Lung (tissue), 12 donors: ENCODE results near the gene HOXB3. TPM values are rescaled to one million over a fixed set of nuclear protein-coding genes. Genes with fewer than 3 reads are reported as not detected.

Experiments
- ATAC-seq: fragments of 200-7000 bp; cut with Tn5 transposase; one replicate; pipeline ENCODE4 v1.9.1; 2020; ENCODE audit warnings: moderate number of reproducible peaks; ENCODE audit not compliant: insufficient read depth, low FRiP score
- DNase-seq, 3 donors: peaks; one replicate each; pipeline ENCODE4 v3.0.0-alpha.2; 2013 to 2017
- H3K27ac ChIP-seq, 2 donors: one replicate each; pipeline ENCODE4 v1.5.1; 2013; ENCODE audit warnings: mild to moderate bottlenecking in 2 of 2, moderate library complexity in 2 of 2, control low read depth in 1 of 2, inconsistent platforms in 1 of 2, low read depth in 1 of 2, low read length in 1 of 2
- H3K27me3 ChIP-seq, 3 donors: one replicate each; pipeline ENCODE4 v1.5.1; 2013; ENCODE audit warnings: low read length in 2 of 3; ENCODE audit not compliant: control insufficient read depth in 3 of 3, insufficient read depth in 3 of 3
- H3K36me3 ChIP-seq, 4 donors: one replicate each; pipeline ENCODE4 v1.5.1; 2013; ENCODE audit warnings: low read length in 4 of 4, mild to moderate bottlenecking in 1 of 4, moderate library complexity in 1 of 4; ENCODE audit not compliant: control insufficient read depth in 4 of 4, insufficient read depth in 4 of 4
- H3K4me1 ChIP-seq, 5 donors: one replicate each; pipeline ENCODE4 v1.5.1; 2013; ENCODE audit warnings: low read length in 5 of 5, mild to moderate bottlenecking in 2 of 5, moderate library complexity in 1 of 5; ENCODE audit not compliant: control insufficient read depth in 5 of 5, insufficient read depth in 5 of 5
- H3K4me3 ChIP-seq: one replicate; pipeline ENCODE4 v1.5.1; 2013; ENCODE audit warnings: mild to moderate bottlenecking, control low read depth, moderate library complexity
- H3K9ac ChIP-seq, 2 donors: one replicate each; pipeline ENCODE4 v1.5.1; 2013; ENCODE audit warnings: low read length in 2 of 2, control low read depth in 1 of 2; ENCODE audit not compliant: insufficient read depth in 1 of 2
- H3K9me3 ChIP-seq, 4 donors: one replicate each; pipeline ENCODE4 v1.5.1; 2013; ENCODE audit warnings: low read length in 3 of 4, mild to moderate bottlenecking in 1 of 4, moderate library complexity in 1 of 4; ENCODE audit not compliant: control insufficient read depth in 4 of 4, insufficient read depth in 3 of 4
- CTCF ChIP-seq: IDR thresholded peaks from 2 replicates; pipeline ENCODE4 v1.5.1; 2012; ENCODE audit warnings: mild to moderate bottlenecking; ENCODE audit errors: control extremely low read depth, extremely low read depth
- WGBS, 2 donors: extraction: QIAGEN DNeasy Blood & Tissue Kit; methylation state at CpG; one replicate each; pipeline ENCODE4 v1.1.7; 2013; 5-methylcytosine and 5-hydroxymethylcytosine counted together
- polyA plus RNA-seq, 2 donors: library from polyadenylated mRNA; stranded (reverse); fragments of 200-250 nt; gene quantifications; one replicate each; pipeline ENCODE4 v1.2.1, GENCODE V29; 2013
- total RNA-seq, 2 donors: library from RNA; depleted of rRNA in 1 of 2; stranded (reverse); fragments of >200 nt in 1 of 2; gene quantifications; one replicate each; pipeline ENCODE4 v1.2.1, GENCODE V29; 2014 to 2021
- donor health status: control.
- donor health status: control.
- donor health status: Bipolar disorder and iron deficiency.
- donor health status: healthy.
- donor health status: DM: yes; HTN: yes; CAD: no.

HOXB3 gene
- total and polyA plus RNA-seq, 4 donors: 1.9 to 21.1 (median 6.7) TPM

DNA sequence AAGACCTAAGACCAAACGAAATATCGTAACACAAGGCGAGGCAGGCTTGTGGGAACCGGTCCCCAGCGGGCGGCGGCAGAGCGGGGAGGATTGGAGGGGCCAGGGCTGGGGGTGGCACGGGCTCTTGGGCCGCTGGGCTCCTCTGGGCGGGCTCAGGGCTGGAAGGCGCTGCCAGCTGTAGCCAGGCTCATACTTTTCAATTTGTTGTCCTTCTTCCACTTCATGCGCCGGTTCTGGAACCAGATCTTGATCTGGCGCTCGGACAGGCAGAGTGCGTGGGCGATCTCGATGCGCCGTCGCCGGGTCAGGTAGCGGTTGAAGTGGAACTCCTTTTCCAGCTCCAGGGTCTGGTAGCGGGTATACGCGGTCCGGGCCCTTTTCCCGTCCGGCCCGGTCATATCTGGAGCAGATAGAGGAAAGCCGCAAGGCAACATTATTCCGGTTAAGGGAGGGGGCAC is 2.0 kb upstream of the HOXB3 start:
- Histone ChIP-seq H3K4me3 (no peak overlapping the region), H3K27me3 (peaks cover 3 to 77% (median 11%) of the 10 kb centered on the region in 3 donors), H3K9me3 (no peaks in the 10 kb centered on the region), H3K4me1 (peaks cover 0 to 67% (median 6%) of the 10 kb centered on the region in 5 donors), H3K27ac (peak overlapping the region in 1 of 2 donors; percentile 69), H3K36me3 (peaks cover 0 to 19% (median 3%) of the 10 kb centered on the region in 4 donors), H3K9ac (peak overlapping the region; percentile 91 to 99)
- WGBS, 2 donors: 11 to 17% methylated on average over 32 to 33 of the region's 33 CpGs
- ATAC-seq (no peak), DNase-seq (peak in 2 of 3 donors; percentile 40 to 48)
- no peak for TF ChIP-seq CTCF

DNA sequence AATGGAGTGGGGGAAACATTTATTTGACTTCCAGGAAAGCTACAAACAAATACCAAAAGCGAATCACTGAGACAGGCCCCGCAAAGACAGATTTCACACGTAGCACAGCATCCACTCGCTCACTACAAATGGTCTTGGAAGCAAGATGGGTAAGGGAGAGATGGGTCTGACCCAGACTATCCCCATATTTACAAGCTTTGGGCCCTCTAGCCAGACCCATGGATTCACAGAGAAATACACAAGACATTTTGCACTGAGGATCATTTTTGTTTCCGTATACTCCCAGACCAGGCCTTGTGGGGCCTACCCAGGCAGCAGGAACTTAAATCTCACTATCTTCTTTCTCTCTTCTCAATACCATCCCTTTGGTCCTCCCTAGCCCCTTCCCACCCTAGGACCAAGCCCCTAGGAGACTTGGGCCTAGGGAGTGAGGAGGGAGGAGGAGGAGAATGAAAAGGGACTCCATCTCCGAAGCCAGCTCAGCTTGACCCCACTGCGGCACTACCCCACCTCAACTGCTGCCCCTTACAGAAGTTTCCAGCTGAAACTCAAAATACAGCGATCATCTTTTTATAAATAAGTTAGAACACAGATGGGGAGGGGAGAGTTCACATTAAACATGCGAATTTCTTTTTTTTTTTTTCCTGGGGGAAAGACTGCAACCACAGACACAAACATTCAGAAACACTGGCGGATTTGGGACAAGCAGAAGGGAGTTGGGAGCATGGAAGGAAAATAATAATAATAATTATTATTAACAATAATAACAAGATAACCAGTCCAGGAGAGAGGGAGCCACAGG is 1.4 kb upstream of the HOXB3 start:
- Histone ChIP-seq H3K36me3 (peaks cover 0 to 19% (median 3%) of the 10 kb centered on the region in 4 donors), H3K4me3 (no peak overlapping the region), H3K9ac (peak overlapping the region; percentile 91 to 98), H3K4me1 (peaks cover 0 to 70% (median 6%) of the 10 kb centered on the region in 5 donors), H3K27me3 (peaks cover 3 to 77% (median 11%) of the 10 kb centered on the region in 3 donors), H3K9me3 (no peaks in the 10 kb centered on the region), H3K27ac (peak overlapping the region in 1 of 2 donors; percentile 91)
- no peak for TF ChIP-seq CTCF
- DNase-seq (peak in 2 of 3 donors; percentile 46 to 67), ATAC-seq (no peak)
- WGBS, 2 donors: 68 to 72% methylated on average over 10 of the region's 10 CpGs

DNA sequence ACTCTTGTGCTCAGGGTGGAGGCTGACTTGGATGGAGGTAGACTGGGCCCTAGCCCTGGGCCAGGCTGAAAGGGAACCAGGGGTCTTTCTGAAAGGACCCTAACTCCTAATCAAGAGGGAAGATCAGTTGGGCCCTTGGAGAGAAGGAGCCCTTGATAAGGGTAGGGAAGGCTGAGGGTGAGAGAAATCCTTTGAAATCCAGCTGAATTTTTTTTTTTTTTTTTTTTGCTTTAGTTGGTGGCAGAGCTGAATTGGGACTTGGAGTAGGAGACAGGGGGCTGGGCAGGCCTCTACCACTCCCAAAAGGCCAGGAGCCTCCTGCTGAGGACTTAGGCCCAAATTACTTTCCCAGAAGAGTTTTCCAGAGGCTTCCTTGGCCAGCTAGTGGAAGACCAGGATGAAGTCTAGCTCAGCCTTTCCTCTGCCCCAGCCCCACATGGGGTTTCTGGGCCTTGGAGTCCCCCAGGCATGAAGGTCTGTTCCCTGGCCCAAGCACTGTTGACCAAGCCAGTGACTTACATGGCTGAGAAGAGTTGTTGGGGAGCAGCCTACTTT is 643 bp upstream of the HOXB3 start:
- H3K9me3 ChIP-seq: no peaks in the 10 kb centered on the region
- peaks cover 0 to 19% (median 3%) of the 10 kb centered on the region in 4 donors for H3K36me3 ChIP-seq
- no peak for TF ChIP-seq CTCF
- peaks cover 3 to 76% (median 11%) of the 10 kb centered on the region in 3 donors for H3K27me3 ChIP-seq
- H3K27ac ChIP-seq: peak overlapping the region in 1 of 2 donors; percentile 91
- peaks cover 0 to 66% (median 6%) of the 10 kb centered on the region in 5 donors for H3K4me1 ChIP-seq
- H3K9ac ChIP-seq: peak overlapping the region; percentile 71 to 98
- DNase-seq: no peak
- no peak for ATAC-seq
- H3K4me3 ChIP-seq: no peak overlapping the region
